Measurements from ENCODE around the gene PRUNE2. TPM values are rescaled to one million over a fixed set of nuclear protein-coding genes. Genes with fewer than 3 reads are reported as not detected.

PRUNE2 gene
- polyA plus RNA-seq, 1 of the 3 experiments (the other 2 are of a cell fraction), result 13.0 TPM

- TF ChIP-seq PBX3 (IDR thresholded peaks at IDR 0.05), result peak; percentile 63
- no peak for TF ChIP-seq EP300 (IDR thresholded peaks at IDR 0.05; ENCODE audit: borderline replicate concordance in 1 of 2, low read depth in 1 of 2, low read length in 1 of 2)
- peak; percentile 67 for TF ChIP-seq NFIC (IDR thresholded peaks at IDR 0.05; ENCODE audit: borderline replicate concordance)
Observed at GRCh38 chr9:76654051-76654461, 251.9 kb downstream of the PRUNE2 start (continued).

GRCh38 chr9:76652894-76653293 is 253.0 kb downstream of the PRUNE2 start:
- Histone ChIP-seq H3K36me3 (replicated peaks in 1 of 2; ENCODE audit: control insufficient read depth in 1 of 2, insufficient read depth in 2 of 2, low read length in 1 of 2) (no peaks in the 10 kb centered on the region), H3K27ac (ENCODE audit: low read depth in 2 of 2, low read length in 1 of 2) (peak overlapping the region in 1 of 2 experiments; percentile 91; a peak in 2 of 4 replicates), H3F3A (replicated peaks; ENCODE audit: insufficient read depth) (peaks cover 45% of the 10 kb centered on the region), H3K4me3 (ENCODE audit: low read depth in 2 of 2, low read length in 1 of 2) (0 out of 4 replicates have a peak overlapping the region, but pooled peaks of 1 of the 2 experiments have one; percentile 16), H3K4me1 (ENCODE audit: control insufficient read depth in 1 of 2, insufficient read depth in 2 of 2, low read depth in 1 of 2, low read length in 1 of 2) (peaks cover 0 to 55% of the 10 kb centered on the region in 2 experiments; a peak in 3 of 4 replicates), H3K9ac (no peak overlapping the region), H3K27me3 (ENCODE audit: insufficient read depth) (no peaks in the 10 kb centered on the region), H4K20me1 (ENCODE audit: insufficient read depth) (no peaks in the 10 kb centered on the region), H3K9me3 (no peaks in the 10 kb centered on the region), H3K9me2 (no peaks in the 10 kb centered on the region), H3K4me2 (peak overlapping the region; percentile 14; the same call in 1 of the 2 replicates), H2AFZ (ENCODE audit: low read depth) (no peak overlapping the region), H3K79me2 (ENCODE audit: insufficient read depth) (no peaks in the 10 kb centered on the region)
- CTCF ChIA-PET, result no interaction called here
- TF ChIP-seq FOSL2 (IDR thresholded peaks at IDR 0.05; ENCODE audit: borderline replicate concordance, low read depth) (no peak), PBX3 (IDR thresholded peaks at IDR 0.05) (no peak), ELF1 (IDR thresholded peaks at IDR 0.05) (peak; percentile 19; the same call in 1 of the 2 replicates)
- POLR2A ChIA-PET, result no interaction called here
- 14% methylated on average over 2 of the region's 2 CpGs for WGBS (ENCODE audit: low lambda C conversion rate)
- no peak for DNase-seq

GRCh38 chr9:76651119-76651705 is 254.7 kb downstream of the PRUNE2 start:
- Histone ChIP-seq H3K36me3 (replicated peaks in 1 of 2; ENCODE audit: control insufficient read depth in 1 of 2, insufficient read depth in 2 of 2, low read length in 1 of 2) (no peaks in the 10 kb centered on the region), H3K9me2 (no peaks in the 10 kb centered on the region), H3K4me3 (ENCODE audit: low read depth in 2 of 2, low read length in 1 of 2) (peak overlapping the region; percentile 12 to 16; a peak in 1 of 4 replicates), H3K27me3 (ENCODE audit: insufficient read depth) (no peaks in the 10 kb centered on the region), H3K27ac (ENCODE audit: low read depth in 2 of 2, low read length in 1 of 2) (peak overlapping the region; percentile 5 to 28; a peak in 1 of 4 replicates), H3K9me3 (no peaks in the 10 kb centered on the region), H3K4me1 (ENCODE audit: control insufficient read depth in 1 of 2, insufficient read depth in 2 of 2, low read depth in 1 of 2, low read length in 1 of 2) (peaks cover 0 to 40% of the 10 kb centered on the region in 2 experiments; a peak in 3 of 4 replicates), H4K20me1 (ENCODE audit: insufficient read depth) (no peaks in the 10 kb centered on the region), H3K9ac (peak overlapping the region; percentile 27; the same call in 1 of the 2 replicates), H3K4me2 (peak overlapping the region; percentile 66), H3K79me2 (ENCODE audit: insufficient read depth) (no peaks in the 10 kb centered on the region), H3F3A (replicated peaks; ENCODE audit: insufficient read depth) (peaks cover 35% of the 10 kb centered on the region), H2AFZ (ENCODE audit: low read depth) (peak overlapping the region; percentile 12; the same call in 1 of the 2 replicates)
- no peak for TF ChIP-seq RCOR1 (IDR thresholded peaks at IDR 0.05; ENCODE audit: low read length)
- no peak for TF ChIP-seq ZBTB33 (IDR thresholded peaks at IDR 0.05; ENCODE audit: borderline replicate concordance, low read depth)
- DNase-seq, result no peak
- WGBS (ENCODE audit: low lambda C conversion rate), result 30% methylated on average over 4 of the region's 4 CpGs
- POLR2A ChIA-PET, result no interaction called here
- CTCF ChIA-PET, result interaction anchor here (0.9 to 2.0 kb wide), 2 partner anchors 8 to 53 kb away, joined by 4 to 6 read pairs; no protein-coding TSS in a partner anchor
